ENCODE results near the gene SLC26A3.

Gene SLC26A3

GRCh38 chr7:107815254-107815882 lies 12.3 kb upstream of the SLC26A3 start:
- DNase-seq (ENCODE audit: low spot score) = no peak

- no peak for DNase-seq (ENCODE audit: low spot score)
Observed at GRCh38 chr7:107813524-107813923, 10.5 kb upstream of the SLC26A3 start.

GRCh38 chr7:107811934-107812333 lies 8.9 kb upstream of the SLC26A3 start:
- no peak for DNase-seq (ENCODE audit: low spot score)

- no peak for DNase-seq (ENCODE audit: low spot score)
Observed at GRCh38 chr7:107810626-107811025, 7.6 kb upstream of the SLC26A3 start.

- DNase-seq (ENCODE audit: low spot score) = no peak
Observed at GRCh38 chr7:107809179-107809578, 6.2 kb upstream of the SLC26A3 start.

- no peak for DNase-seq (ENCODE audit: low spot score)
Observed at GRCh38 chr7:107799647-107800264, 3.3 kb downstream of the SLC26A3 start.

GRCh38 chr7:107792364-107792763 lies 10.7 kb downstream of the SLC26A3 start:
- no peak for DNase-seq (ENCODE audit: low spot score)

- no peak for DNase-seq (ENCODE audit: low spot score)
Observed at GRCh38 chr7:107789647-107790046, 13.4 kb downstream of the SLC26A3 start.

GRCh38 chr7:107788662-107789061 lies 14.4 kb downstream of the SLC26A3 start:
- no peak for DNase-seq (ENCODE audit: low spot score)

- DNase-seq (ENCODE audit: low spot score) = no peak
Observed at GRCh38 chr7:107788216-107788615, 14.8 kb downstream of the SLC26A3 start.

GRCh38 chr7:107785926-107786325 lies 17.1 kb downstream of the SLC26A3 start:
- DNase-seq (ENCODE audit: low spot score) = no peak

- DNase-seq (ENCODE audit: low spot score) = no peak
Observed at GRCh38 chr7:107785170-107785569, 17.9 kb downstream of the SLC26A3 start.

GRCh38 chr7:107783648-107784047 lies 19.4 kb downstream of the SLC26A3 start:
- no peak for DNase-seq (ENCODE audit: low spot score)

GRCh38 chr7:107782374-107782773 lies 20.6 kb downstream of the SLC26A3 start:
- no peak for DNase-seq (ENCODE audit: low spot score)

- DNase-seq (ENCODE audit: low spot score) = no peak
Observed at GRCh38 chr7:107779647-107780099, 23.4 kb downstream of the SLC26A3 start.

GRCh38 chr7:107778283-107778682 lies 24.7 kb downstream of the SLC26A3 start:
- DNase-seq (ENCODE audit: low spot score) = no peak

- no peak for DNase-seq (ENCODE audit: low spot score)
Observed at GRCh38 chr7:107777702-107778101, 25.3 kb downstream of the SLC26A3 start.

- no peak for DNase-seq (ENCODE audit: low spot score)
Observed at GRCh38 chr7:107773027-107773426, 30.0 kb downstream of the SLC26A3 start.

- no peak for DNase-seq (ENCODE audit: low spot score)
Observed at GRCh38 chr7:107768263-107768662, 34.8 kb downstream of the SLC26A3 start.

- no peak for DNase-seq (ENCODE audit: low spot score)
Observed at GRCh38 chr7:107767391-107767790, 35.6 kb downstream of the SLC26A3 start.

- DNase-seq (ENCODE audit: low spot score) = no peak
Observed at GRCh38 chr7:107758667-107759066, 44.4 kb downstream of the SLC26A3 start.

- no peak for DNase-seq (ENCODE audit: low spot score)
Observed at GRCh38 chr7:107754642-107755041, 48.4 kb downstream of the SLC26A3 start.

- no peak for DNase-seq (ENCODE audit: low spot score)
Observed at GRCh38 chr7:107751113-107751512, 51.9 kb downstream of the SLC26A3 start.

- DNase-seq (ENCODE audit: low spot score) = no peak
Observed at GRCh38 chr7:107746006-107746405, 57.0 kb downstream of the SLC26A3 start.
